GM18861 (cell line): ENCODE results near the gene LAMA5.
"Not testable (repeated sequence)": the region's sequence is repeated elsewhere in the genome, so short reads cannot be mapped to it uniquely, and the experiment has no call there.

ENCODE experiments used
- ATAC-seq: cut with Tn5 transposase; IDR thresholded peaks from one replicate; pipeline ENCODE4 v1.9.1; 2021; ENCODE audit not compliant: unreplicated experiment

Gene LAMA5

GRCh38 chr20:62390317-62391164 lies 23.4 kb upstream of the LAMA5 start:
- no peak for ATAC-seq

DNA sequence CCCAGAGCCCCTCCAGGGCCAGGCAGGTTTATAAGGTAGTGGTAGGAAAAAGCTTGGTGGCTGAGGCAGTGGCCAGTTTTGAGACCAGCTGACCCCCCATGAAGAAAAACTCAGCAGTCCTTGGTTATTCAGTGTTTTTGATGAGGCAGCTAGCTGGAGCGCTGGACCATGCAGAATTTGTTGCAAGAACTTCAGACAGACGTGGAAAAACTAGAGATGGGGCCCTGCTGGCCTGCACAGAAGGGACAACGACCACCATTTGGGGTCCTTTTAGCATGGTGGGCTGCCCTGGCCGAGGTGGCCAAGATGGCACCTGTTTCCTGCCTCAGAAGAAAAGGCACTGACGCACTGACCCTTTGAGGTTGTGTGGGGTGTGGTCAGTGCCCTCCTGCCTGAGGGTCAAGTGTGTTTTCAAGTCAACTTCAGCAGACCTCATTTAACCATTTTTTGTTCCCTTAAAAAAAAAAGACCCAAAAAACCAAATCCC lies 22.5 kb upstream of the LAMA5 start:
- no peak for ATAC-seq

DNA sequence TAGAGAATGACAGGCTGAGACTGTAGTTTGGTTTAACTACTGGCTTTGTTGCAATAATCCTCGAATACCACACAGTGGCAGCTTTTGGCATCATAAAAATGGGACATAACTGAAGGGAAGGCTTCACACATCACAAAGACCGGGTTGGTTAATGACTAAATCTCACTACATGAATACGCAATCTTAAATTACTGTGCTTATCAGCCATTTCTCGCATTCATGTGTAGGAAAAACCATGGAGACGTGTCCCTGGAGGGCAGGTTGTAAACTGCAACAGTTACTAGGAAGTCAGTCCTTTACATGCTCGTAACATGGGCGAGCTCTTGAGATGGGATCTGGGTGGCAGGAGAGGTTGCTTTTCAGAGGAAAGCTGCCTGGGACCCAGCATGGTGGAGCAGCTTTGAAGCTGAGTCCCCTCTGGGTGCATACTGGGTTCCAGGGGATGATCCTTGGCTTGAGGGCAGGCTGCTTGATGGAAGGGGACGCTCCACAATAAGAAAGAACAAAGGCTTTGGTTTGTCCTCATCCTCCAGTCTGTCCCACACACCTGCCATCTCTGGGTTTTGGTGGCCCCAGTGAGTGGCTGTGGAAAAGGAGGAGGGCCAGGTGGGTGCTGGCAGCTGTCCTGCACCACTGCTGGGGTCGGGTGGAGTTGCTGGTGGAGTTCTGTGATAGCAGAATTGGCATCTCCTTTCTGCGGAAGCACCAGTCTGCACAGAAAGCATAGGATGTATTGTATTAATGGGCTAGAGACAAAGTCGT lies 21.9 kb upstream of the LAMA5 start:
- ATAC-seq = no peak

DNA sequence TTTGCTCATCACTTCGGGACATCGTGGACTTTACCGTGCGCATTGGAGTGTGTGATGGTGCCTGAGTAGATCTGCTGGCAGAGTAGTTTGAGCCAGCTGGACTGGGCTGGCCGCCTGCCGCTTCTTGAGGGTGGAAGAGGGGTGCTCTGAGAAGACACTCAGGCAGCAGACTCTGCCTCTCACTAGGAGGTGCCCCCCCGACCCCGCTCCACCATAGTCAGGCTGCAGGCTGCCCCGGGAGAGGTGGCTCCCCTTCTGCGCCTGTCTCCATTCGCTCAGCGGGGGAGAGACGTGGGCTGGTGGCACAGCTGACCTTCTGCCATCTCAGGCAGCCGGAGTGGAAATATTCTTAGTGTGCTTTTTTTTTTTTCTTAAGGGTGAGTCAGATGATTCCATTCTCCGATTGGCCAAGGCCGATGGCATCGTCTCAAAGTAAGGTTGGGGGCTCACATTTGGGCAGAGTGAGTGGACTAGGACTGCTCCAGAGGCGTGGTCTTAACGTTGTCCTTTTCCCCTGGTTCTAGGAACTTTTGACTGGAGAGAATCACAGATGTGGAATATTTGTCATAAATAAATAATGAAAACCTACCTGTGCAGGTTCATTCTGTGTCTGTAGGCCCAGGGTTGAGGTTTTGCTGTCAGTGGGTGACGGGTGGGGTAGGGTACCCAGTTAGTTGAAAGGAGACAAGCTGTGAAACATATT lies 21.0 kb upstream of the LAMA5 start:
- ATAC-seq = no peak

DNA sequence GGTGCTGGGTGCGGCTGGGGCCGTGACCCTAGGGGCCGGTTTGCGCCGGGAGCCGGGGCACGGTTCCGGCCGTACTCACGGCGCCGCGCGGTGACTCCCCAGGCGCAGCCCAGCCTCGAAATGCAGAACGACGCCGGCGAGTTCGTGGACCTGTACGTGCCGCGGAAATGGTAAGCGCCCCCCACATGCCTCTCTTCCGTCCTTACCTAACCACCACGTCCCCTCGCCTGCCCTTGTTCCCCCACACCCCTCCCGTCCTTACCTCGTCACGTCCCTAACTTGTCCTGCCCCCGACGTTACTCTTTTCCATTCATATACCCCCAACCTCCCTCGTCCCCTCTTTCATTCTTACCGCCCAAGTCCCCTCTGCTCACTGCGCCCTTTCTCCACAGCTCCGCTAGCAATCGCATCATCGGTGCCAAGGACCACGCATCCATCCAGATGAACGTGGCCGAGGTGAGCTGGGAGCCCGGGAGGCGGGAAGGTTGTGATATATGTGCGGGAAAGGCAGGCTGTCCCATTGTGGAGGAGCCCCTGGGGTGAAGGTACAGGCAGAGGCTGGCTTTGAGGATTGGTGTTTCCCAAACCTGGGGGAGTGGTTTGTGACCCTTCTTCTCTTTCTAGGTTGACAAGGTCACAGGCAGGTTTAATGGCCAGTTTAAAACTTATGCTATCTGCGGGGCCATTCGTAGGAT lies 20.3 kb upstream of the LAMA5 start:
- ATAC-seq = no peak

- ATAC-seq = peak; percentile 64
These were observed 19.5 kb upstream of the LAMA5 start, which contains the start of gene RPS21 for GRCh38 chr20:62386383-62387218. TSS of gene RPS21 (plus strand) at chr20:62387103. CDS start at chr20:62387339, 236 bp downstream.

- ATAC-seq = peak; percentile 57
These were observed 15.4 kb upstream of the LAMA5 start for GRCh38 chr20:62382306-62383198.

- no peak for ATAC-seq
These were observed 14.7 kb upstream of the LAMA5 start for GRCh38 chr20:62381842-62382241.

DNA sequence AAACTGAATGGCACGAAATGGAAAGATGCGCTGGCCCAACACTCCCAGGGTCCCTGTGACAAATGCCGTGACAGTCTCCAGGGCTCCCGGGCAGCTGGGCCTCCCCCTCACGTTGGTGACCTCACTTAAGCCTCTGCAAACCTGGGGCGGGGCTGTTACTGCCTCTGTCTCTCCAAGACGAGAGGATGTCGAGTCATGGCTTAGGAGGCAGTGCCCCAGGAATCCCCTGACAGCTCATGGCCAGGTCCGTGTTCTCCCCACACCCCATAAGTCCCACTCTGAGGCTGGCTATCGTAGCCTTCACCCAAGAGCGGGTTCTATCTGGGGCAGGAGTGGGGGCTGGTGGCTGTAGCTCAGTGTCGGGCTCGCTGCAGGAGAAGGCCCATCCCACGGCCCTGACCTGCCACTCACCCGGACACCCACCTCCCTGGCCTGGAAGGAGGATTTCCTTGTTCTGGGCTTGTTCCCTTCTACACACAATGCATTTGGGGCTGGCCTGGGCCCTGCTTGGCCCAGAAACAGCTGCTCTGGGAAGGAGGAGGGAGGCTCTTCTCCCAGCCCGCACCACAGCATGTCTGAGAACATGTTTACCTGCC lies 14.2 kb upstream of the LAMA5 start:
- no peak for ATAC-seq

GRCh38 chr20:62378215-62378614 lies 11.1 kb upstream of the LAMA5 start:
- ATAC-seq = no peak

DNA sequence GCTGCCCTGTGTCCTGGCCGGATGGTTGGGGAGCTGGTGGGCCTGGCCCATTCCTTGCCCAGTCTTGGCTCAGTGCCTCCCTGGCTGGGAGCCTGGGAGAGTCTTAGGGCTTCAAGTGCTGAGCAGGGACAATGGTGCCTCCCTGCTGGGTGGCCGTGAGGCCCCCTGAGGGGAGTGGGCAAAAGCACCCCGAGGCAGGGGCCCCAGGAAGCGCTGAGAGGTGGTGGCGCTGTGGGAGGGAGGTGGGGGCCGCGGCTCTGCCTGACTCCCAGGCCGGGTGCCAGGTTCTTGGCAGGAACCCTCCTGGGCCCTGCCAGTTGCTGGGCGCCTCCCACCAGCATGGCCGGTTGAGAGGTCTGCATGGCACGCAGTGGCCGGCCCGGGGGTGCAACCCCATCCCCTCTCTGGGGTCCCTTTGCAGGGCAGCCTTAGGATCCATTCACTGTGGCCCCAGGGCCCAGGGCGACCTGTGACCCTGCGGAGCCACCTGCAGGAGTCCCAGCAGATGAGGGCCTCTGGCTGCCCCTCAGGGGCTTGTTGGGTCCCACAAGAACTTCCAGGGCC lies 10.6 kb upstream of the LAMA5 start:
- no peak for ATAC-seq

GRCh38 chr20:62377064-62377461 lies 10.0 kb upstream of the LAMA5 start:
- ATAC-seq = no peak

GRCh38 chr20:62376112-62377063 lies 9.3 kb upstream of the LAMA5 start:
- no peak for ATAC-seq

DNA sequence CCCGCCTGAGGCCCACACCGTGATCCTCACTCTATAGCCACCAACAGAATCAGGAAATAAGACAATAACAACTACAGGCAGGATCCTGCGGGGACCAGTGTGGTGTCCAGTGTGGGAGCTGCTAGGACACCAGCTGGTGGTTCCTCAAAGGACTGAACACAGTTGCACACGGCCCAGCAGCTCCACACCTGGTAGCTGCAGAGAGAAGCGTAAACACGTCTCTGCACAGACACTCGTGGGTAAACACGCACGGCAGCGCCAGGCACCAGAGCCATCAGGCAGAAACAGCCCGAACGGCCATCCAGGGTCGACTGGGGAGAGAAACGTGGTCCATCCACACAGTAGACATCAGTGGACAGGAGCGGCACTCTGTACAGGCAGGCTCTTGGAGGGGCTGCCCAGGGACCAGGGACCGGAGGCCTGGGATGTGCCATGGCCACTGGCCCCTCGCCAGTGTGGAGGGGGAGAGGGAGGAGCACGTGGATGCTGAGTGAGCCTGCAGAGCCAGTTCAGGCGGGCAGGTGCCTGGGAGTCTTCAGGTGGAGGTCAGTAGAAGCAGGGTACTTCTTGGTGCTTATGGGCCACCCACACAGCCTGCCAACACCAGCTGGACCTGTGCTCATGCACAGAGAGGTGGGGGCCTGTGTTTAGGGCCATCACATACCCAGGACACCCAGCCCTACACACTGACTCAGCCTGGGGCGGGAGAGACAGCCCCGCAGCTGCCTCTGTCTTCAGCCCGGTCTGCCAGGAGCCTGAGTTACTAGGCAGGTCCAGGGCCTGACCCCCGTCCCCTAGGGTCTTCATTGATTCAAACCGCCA lies 7.4 kb upstream of the LAMA5 start:
- no peak for ATAC-seq

DNA sequence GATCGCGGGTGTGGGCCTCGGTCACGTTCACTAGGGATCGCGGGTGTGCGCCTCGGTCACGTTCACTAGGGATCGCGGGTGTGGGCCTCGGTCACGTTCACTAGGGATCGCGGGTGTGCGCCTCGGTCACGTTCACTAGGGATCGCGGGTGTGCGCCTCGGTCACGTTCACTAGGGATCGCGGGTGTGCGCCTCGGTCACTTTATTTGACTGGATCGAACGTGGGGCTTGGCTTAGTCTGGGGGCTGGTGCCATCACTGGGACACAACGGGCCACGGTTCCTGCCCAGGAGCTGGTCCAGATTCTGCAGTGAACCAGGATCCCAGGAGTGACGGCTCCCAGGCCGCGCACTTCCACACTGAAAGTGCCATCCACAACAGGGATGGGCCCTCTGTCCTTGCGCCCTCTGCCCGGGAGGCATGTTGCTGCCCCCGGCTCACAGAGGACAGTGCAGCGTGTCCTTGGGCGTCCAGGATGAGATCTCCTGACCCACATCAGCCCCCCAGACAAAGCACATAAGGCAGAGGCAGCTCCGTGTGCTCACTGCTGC lies 6.6 kb upstream of the LAMA5 start:
- not testable (repeated sequence) for ATAC-seq
